Erythroblast (primary cell): ENCODE results near the gene CCNG2.

Experiments used
- DNase-seq, 2 experiments: peaks; one replicate each; lab custom pipeline; 2025; lab: John Stamatoyannopoulos, UW
- GATA1 ChIP-seq: IDR thresholded peaks from 2 replicates; pipeline ENCODE4 v1.6.1; 2011; ENCODE audit warnings: low read depth, mild to moderate bottlenecking, control low read depth, low read length, moderate library complexity
- POLR2A ChIP-seq: IDR thresholded peaks from 2 replicates; pipeline ENCODE4 v1.6.1; 2011; ENCODE audit warnings: mild to moderate bottlenecking, low read length

CCNG2 gene

DNA sequence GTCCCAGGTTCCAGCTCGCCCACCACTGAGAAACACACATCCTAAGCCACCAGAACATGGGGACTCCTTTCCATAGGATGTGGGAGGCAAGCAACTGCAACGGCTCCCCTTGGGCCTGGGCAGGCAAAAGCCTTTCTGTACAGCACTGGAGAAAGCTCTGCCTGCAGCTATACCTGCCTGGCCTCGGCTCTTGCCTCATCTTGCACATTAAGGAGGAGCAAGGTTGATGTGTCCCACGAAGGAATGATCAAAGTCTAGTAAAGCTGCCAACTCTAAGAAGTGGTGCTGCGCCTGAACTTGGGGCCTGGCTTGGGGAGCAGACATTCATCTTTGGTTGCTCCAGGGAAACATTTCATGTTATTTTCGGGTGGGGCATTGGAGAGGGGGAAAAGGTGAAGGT lies 19.6 kb downstream of the CCNG2 start:
- TF ChIP-seq POLR2A: no peak
- TF ChIP-seq GATA1: no peak
- no peak for DNase-seq

DNA sequence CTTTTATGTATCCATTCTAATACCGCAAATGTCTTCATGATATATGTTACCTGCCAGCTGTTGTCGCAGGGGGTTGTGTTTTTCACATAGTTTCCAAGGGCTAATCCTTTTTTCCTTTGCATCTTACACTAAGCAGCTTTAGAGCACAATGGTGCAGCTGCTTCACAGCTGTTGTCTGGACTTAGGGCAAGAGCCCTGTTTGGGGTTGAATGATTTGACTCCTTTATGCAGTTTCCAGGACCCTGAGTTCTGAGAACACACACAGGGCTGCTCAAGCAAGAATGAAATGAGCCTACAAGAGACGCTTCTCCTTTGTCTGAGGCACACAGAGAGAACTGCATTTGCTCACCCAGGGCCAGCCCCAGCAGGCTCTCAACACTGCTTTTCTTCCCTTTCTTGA lies 20.2 kb downstream of the CCNG2 start:
- TF ChIP-seq POLR2A: no peak
- TF ChIP-seq GATA1: no peak
- no peak for DNase-seq

DNA sequence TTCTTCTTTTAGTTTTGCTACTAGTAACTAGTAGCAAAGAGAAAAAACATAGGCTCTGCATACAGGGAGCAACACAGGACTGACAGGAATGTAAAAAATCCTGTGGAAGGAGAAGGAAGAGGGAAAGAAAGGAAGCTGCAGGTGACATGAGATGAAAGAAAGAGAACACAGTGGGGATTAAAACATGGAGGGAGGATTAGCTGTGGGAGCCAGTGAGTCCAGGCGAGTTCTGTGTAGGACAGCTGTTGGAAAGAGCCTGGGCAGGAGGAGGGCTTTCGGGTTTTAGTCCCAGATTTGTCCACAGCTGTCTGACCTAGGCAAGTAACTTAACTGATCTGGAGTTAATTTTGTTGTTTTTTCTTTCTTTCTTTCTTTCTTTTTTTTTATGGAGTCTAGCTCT lies 21.6 kb downstream of the CCNG2 start:
- no peak for DNase-seq
- TF ChIP-seq POLR2A (no peak), GATA1 (no peak)

DNA sequence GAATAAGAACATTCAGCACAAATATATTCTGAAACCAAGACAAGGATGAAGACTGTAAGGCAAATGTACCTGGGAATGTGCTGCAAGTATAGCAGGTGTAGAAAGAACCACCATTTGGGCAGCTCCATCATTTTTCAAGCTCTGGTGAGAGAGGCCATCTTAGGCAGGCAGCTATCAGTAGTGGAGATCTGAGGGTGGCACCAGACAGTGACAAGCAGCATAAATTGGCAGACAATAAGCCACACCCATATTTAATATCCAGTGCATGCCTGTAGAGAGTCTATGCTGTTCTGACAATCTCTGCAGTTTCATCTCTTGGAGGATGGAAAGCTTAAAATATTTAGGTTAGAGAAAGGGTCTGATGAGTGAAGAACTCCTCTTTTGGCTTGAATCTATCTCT lies 22.5 kb downstream of the CCNG2 start:
- no peak for TF ChIP-seq GATA1
- TF ChIP-seq POLR2A: no peak
- peak in 1 of 2 experiments; percentile 21 for DNase-seq

DNA sequence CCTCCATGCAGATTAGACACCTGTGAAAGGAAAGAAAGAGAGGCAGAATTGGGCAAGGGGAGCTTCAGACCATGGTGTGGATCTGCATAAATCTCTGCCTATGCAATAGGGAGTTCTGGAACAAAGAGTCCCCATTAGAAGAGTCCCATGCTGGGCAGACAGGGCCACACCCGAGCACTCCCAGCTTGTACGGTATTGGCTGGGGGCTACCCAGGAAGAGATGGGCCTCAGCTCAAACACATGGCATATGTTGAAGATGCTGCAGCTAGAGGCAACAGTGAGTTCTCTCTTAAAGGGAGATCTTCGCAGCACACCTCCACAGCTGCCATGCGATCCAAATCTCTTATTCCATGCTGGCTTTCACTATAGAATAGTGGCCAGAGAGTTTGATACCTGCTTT lies 24.7 kb downstream of the CCNG2 start:
- DNase-seq: no peak
- TF ChIP-seq POLR2A (no peak), GATA1 (no peak)

DNA sequence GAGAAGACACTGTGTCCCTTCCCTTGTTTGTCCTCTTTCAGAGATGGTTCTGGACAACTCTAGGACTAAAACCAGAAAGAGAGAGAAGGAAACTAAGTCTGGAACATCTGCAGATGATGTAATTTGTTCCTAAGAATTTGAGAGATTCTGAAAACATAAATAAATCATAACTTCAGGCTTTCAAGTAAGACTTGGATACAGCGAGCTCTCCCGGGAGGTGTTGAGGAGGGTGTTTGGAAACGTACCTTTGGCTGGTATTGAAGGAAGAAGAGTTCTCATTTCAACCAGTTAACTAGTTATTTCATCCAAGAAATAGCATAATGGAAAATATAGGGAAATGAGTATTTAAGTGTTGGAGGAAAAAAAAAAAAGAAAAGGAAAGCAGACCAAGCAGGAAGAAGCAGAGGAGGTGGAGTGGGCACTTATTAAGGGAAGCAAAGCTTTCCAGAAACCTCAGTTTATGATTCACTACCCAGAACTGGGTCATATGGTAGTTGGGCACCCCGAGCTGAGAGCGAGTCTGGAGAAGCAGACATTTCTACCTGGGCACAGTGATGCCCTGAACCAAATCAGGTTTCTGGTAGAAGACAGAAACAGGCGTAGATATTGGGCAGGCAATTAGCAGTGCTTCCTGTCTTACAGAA lies 26.9 kb downstream of the CCNG2 start:
- DNase-seq: no peak
- TF ChIP-seq POLR2A: no peak
- TF ChIP-seq GATA1: no peak

DNA sequence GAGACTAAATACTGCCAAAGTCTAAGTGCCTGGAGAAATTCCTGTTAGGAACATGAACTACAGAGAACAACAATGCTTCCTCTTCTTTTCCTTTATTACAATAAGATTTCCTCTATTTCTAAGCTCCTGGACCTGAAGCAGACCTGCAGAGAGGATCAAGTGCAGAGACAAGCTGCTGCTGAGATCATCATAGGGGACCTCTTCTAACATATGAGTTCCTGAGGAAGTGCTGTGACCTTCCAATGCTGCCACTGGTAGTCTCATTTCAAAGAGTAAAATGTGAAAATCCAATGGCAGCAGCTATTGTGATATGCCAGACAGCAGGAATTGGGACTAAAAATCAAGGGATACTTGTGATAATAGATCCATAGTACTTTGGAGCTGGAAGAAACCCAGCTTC lies 28.0 kb downstream of the CCNG2 start:
- no peak for DNase-seq
- TF ChIP-seq POLR2A (no peak), GATA1 (no peak)

DNA sequence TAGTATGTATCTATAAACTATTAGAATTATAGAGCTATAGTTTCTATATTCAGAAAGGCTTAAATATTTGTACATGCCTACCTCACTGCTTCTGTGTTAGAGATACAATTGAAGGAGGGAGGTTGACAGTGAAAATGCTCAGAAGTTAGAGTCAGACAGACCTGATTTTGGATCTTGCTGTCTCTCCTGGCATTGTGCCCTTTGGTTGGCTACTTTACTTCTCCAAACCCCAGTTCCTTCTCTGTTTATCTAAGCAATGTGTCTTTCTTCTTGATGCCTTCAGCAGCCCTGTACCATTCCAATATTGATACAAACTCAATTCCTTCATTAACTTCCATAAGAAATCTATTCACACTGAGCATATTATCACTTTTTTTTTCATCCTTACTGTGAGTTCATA lies 28.7 kb downstream of the CCNG2 start:
- TF ChIP-seq POLR2A: no peak
- TF ChIP-seq GATA1: no peak
- DNase-seq: no peak

DNA sequence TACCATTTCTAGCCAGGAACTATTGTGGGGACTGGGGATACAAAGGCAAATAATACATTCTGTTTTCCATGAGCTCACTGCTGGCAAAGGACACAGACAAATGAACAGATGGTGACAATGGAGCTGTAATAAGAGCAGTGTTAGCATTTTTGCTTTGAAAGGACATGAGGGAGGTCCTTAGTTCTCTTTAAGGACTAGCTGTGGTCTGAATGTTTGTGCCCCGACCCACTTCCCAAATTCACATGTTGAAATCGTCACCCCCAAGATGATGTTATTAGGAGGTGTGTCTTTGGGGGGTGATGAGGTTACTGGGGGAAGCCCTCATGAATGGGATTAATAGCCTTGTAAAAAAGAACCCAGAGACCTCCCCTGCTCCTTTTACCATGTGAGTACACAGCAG lies 30.3 kb downstream of the CCNG2 start:
- DNase-seq: no peak
- TF ChIP-seq GATA1 (no peak), POLR2A (no peak)

DNA sequence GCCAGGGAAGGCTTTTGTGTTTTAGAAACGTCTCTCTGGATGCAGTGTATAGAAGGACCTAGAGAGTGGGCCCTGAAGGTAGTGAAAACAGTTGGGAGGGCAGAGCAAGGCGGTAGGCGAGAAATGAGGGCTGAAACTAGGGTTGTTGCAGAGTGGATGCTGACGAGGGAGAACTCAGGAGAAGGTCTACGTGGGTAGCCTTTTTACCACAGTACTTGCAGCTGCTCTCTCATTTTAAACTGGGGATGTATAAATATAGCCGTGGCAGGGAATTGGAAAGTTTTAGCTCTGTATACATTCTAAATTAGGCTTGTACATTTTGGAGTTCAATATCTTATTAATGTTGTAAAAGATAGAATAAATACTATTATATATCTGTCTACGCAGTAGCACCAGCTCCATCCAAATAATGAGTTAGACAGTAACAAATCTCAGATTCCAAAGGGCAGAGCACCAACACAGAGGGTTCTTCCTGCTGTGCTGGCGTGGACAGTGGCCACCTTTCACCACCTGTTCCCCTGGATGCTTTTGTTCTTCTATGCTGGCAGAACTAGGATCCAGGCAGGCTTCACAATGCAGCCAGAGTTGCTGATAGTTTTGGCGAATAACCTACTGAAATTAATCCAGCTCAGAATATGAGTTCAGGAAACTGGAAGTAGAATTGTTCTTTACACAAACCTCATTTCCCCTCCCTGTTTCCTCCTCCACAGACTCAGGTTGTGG lies 31.7 kb downstream of the CCNG2 start:
- no peak for DNase-seq
- no peak for TF ChIP-seq POLR2A
- TF ChIP-seq GATA1: no peak

DNA sequence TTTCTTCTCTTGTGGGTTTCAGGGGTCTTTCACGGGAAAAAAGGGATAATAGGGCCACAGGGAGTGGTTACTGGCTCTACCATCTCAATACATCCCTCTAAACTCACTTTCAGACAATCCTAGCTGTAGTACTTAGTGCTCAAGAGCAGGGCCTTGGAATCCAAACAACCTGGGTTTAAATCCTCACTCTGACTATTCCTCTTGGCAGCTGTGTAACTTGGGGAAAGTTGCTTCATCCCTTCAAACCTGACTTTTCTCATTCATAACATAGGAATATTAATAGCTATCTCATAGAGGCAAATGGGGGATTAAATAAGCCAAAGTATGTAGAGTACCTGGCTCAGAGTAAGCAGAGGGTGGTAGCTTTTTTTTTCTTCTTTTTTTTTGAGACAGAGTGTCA lies 32.4 kb downstream of the CCNG2 start:
- TF ChIP-seq GATA1 (no peak), POLR2A (no peak)
- no peak for DNase-seq

DNA sequence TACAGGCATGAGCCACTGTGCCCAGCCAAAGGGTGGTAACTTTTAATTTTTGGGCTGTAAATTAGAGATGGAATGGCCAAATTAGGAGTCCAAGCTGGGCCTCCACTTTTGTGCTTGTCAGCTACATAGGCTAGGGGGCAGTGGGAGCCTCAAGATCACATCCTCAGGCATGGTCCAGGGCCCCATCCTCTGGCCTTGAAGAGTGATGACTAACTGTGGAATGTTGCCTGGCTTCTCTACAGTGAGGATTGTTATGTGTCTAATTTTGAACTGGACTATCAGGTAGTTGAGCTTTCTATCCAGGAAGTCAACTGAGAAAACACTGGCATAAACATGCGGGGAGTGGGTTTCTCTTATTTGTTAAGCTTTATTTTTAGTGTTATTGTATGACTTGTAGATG lies 33.0 kb downstream of the CCNG2 start:
- TF ChIP-seq POLR2A: no peak
- TF ChIP-seq GATA1: no peak
- DNase-seq: no peak

DNA sequence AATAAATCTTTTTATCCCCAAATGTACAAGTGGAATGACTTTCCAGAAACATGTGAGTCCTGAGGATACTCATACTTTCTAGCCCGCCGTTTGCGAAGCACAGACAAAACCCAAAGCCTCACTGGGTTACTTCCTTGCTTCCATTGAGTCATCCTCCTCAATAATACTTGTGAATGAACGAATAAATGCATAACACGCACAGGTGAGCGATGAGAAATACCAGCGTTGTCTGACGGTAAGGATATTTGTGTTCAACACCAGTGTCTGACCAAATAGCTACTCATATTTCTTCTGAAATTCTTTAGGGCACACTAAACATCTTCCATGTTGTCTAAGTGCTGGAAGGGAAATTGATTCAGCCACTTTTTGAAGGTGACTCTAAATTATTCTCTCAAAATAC lies 36.0 kb downstream of the CCNG2 start:
- DNase-seq: no peak
- TF ChIP-seq GATA1 (no peak), POLR2A (no peak)

DNA sequence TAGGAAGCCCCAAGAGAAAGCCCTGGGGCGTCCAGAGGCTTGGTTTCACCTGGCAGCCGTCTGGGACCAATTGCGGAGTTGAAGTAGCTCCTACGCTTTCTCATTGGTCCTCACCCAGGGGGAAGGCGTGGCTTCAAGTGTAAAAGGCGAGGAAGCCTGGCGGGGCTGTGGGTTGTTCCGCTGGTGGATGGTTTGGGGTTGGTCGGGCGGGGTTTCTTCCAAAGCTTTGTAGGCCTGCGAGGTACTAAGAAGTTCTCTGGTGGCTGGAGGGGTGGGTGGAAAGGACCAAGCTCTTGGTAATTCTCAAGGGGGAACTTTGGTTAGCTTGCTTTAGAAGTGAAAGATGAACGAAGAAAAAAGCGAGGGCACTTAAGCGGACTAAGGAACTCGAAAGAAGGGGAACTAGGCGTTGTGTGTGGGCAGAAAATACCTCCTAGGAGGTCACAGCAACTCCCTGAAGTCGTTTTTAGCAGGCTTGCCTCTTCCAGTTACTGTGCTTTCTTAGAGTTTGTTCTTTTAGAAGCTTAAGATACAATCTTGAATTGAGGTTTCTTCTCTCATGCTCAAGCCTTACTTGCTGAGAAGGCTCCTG lies 36.6 kb downstream of the CCNG2 start:
- peak; percentile 36 to 39 for DNase-seq
- peak; percentile 27 for TF ChIP-seq POLR2A
- no peak for TF ChIP-seq GATA1
